Fibroblast of lung (primary cell): ENCODE results near the gene OR4D11. TPM values are rescaled to one million over a fixed set of nuclear protein-coding genes. Genes with fewer than 3 reads are reported as not detected.

Experiments
- DNase-seq, 2 donors: peaks; one replicate each; pipeline versions ENCODE4 v3.0.0 to v3.0.0-alpha.2; 2010; ENCODE audit warnings: low read depth in 2 of 2
- H2AFZ ChIP-seq: 2 replicates; pipeline ENCODE4 v1.5.1; 2012; ENCODE audit warnings: low read length, control low read depth, inconsistent platforms
- H3K27ac ChIP-seq: 2 replicates; pipeline ENCODE4 v1.5.1; 2011; ENCODE audit warnings: low read length, control low read depth; ENCODE audit not compliant: insufficient read depth
- H3K27me3 ChIP-seq: 2 replicates; pipeline ENCODE4 v1.5.1; 2011; ENCODE audit warnings: mild to moderate bottlenecking, low read length; ENCODE audit not compliant: control insufficient read depth, insufficient read depth
- H3K36me3 ChIP-seq: 2 replicates; pipeline ENCODE4 v1.5.1; 2011; ENCODE audit warnings: low read length; ENCODE audit not compliant: control insufficient read depth, insufficient read depth
- H3K4me1 ChIP-seq: 2 replicates; pipeline ENCODE4 v1.5.1; 2011; ENCODE audit warnings: low read length; ENCODE audit not compliant: control insufficient read depth, insufficient read depth; ENCODE audit errors: extremely low read depth
- H3K4me2 ChIP-seq: 2 replicates; pipeline ENCODE4 v1.5.1; 2011; ENCODE audit warnings: low read length, control low read depth; ENCODE audit not compliant: insufficient read depth; ENCODE audit errors: extremely low read depth
- H3K4me3 ChIP-seq, 4 experiments: fragments of 200-600 bp in 1 of 4; sonication (generic) in 1 of 4; replicated peaks in 1 of 4; 2 replicates each; pipeline ENCODE4 v1.5.1; 2011 to 2016; ENCODE audit warnings: low read length in 4 of 4, low read depth in 3 of 4, mild to moderate bottlenecking in 3 of 4, control low read depth in 2 of 4, inconsistent platforms in 1 of 4, mixed read lengths in 1 of 4; ENCODE audit not compliant: insufficient read depth in 1 of 4; ENCODE audit errors: control extremely low read depth in 1 of 4
- H3K79me2 ChIP-seq: 2 replicates; pipeline ENCODE4 v1.5.1; 2012; ENCODE audit warnings: mild to moderate bottlenecking, low read length, inconsistent platforms; ENCODE audit not compliant: control insufficient read depth, insufficient read depth
- H3K9ac ChIP-seq: 2 replicates; pipeline ENCODE4 v1.5.1; 2011; ENCODE audit warnings: mild to moderate bottlenecking, low read length, control low read depth; ENCODE audit not compliant: insufficient read depth
- H3K9me3 ChIP-seq: 2 replicates; pipeline ENCODE4 v1.5.1; 2012; ENCODE audit warnings: low read depth, low read length; ENCODE audit not compliant: control insufficient read depth, insufficient read depth
- H4K20me1 ChIP-seq: 2 replicates; pipeline ENCODE4 v1.5.1; 2011; ENCODE audit warnings: low read length; ENCODE audit not compliant: control insufficient read depth, insufficient read depth; ENCODE audit errors: extremely low read depth
- EZH2 ChIP-seq: IDR thresholded peaks from 2 replicates; pipeline ENCODE4 v1.5.1; 2012; ENCODE audit warnings: low read length, control low read depth, mild to moderate bottlenecking; ENCODE audit errors: missing control alignments
- polyA plus RNA-seq, 2 donors: library from polyadenylated mRNA; depleted of rRNA in 1 of 2; stranded (reverse) in 1 of 2; unstranded in 1 of 2; fragments of >200 nt; gene quantifications; 2 replicates each; pipeline ENCODE4 v1.2.1, GENCODE V29; 2011 to 2012; ENCODE audit warnings: missing spikeins in 1 of 2
- total RNA-seq: library from RNA; depleted of rRNA; stranded (reverse); fragments of >200 nt; gene quantifications from 2 replicates; pipeline ENCODE4 v1.2.1, GENCODE V29; 2014
- TF ChIP-seq, protein P1 (sequence below), 2 donors: IDR thresholded peaks in 1 of 2; conservative IDR thresholded peaks in 1 of 2; 1 replicate in 1 of 2; 2 replicates in 1 of 2; pipeline ENCODE4 v1.5.1; 2011 to 2012; ENCODE audit warnings: low read length in 2 of 2, control low read depth in 1 of 2, inconsistent platforms in 1 of 2, low read depth in 1 of 2, mild to moderate bottlenecking in 1 of 2

Gene OR4D11
- total and polyA plus RNA-seq, 2 donors (not counting 1 experiment from before 2014, with no cell fraction given): not detected

DNA sequence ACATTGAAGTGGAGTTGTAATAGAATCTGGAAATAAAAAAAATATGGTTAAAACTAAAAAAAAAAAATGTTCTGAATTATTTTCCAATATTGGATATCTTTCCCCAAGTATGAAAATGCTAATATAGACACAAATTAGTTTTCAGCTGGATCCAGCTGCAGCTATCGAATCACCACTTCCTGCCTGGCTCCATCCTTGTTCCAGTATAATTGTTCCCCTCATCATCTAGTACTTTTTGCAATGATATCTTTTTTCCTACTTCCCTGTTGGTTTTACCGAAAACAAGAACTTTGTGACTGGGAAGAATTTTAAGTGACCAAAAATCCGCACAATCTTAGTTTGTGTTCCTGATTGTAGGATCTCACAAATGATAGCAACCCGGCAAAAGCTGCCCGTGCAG lies 17.4 kb downstream of the OR4D11 start:
- TF ChIP-seq, protein P1, sequence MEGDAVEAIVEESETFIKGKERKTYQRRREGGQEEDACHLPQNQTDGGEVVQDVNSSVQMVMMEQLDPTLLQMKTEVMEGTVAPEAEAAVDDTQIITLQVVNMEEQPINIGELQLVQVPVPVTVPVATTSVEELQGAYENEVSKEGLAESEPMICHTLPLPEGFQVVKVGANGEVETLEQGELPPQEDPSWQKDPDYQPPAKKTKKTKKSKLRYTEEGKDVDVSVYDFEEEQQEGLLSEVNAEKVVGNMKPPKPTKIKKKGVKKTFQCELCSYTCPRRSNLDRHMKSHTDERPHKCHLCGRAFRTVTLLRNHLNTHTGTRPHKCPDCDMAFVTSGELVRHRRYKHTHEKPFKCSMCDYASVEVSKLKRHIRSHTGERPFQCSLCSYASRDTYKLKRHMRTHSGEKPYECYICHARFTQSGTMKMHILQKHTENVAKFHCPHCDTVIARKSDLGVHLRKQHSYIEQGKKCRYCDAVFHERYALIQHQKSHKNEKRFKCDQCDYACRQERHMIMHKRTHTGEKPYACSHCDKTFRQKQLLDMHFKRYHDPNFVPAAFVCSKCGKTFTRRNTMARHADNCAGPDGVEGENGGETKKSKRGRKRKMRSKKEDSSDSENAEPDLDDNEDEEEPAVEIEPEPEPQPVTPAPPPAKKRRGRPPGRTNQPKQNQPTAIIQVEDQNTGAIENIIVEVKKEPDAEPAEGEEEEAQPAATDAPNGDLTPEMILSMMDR (conservative IDR thresholded peaks at IDR 0.05 in 1 of 2, IDR thresholded peaks at IDR 0.05 in 1 of 2; ENCODE audit: low read depth in 1 of 2, low read length in 2 of 2): no peak
- TF ChIP-seq EZH2: no peak
- Histone ChIP-seq H3K36me3 (no peaks in the 10 kb centered on the region), H2AFZ (no peak overlapping the region), H3K27me3 (no peaks in the 10 kb centered on the region), H4K20me1 (no peaks in the 10 kb centered on the region), H3K4me3 (no peak overlapping the region), H3K9me3 (no peaks in the 10 kb centered on the region), H3K4me2 (no peak overlapping the region), H3K79me2 (no peaks in the 10 kb centered on the region), H3K27ac (no peak overlapping the region), H3K9ac (no peak overlapping the region), H3K4me1 (no peaks in the 10 kb centered on the region)
- no peak for DNase-seq

GRCh38 chr11:59523541-59523940 lies 20.2 kb downstream of the OR4D11 start:
- no peaks in the 10 kb centered on the region for H4K20me1 ChIP-seq
- no peaks in the 10 kb centered on the region for H3K36me3 ChIP-seq
- H3K27me3 ChIP-seq: no peaks in the 10 kb centered on the region
- H3K4me1 ChIP-seq: no peaks in the 10 kb centered on the region
- H3K9me3 ChIP-seq: no peaks in the 10 kb centered on the region
- no peak for DNase-seq
- H3K4me3 ChIP-seq: no peak overlapping the region
- H2AFZ ChIP-seq: no peak overlapping the region
- H3K4me2 ChIP-seq: no peak overlapping the region
- no peak overlapping the region for H3K27ac ChIP-seq
- no peak for TF ChIP-seq EZH2
- TF ChIP-seq, protein P1 (conservative IDR thresholded peaks at IDR 0.05 in 1 of 2, IDR thresholded peaks at IDR 0.05 in 1 of 2; ENCODE audit: low read depth in 1 of 2, low read length in 2 of 2): no peak
- H3K79me2 ChIP-seq: no peaks in the 10 kb centered on the region
- no peak overlapping the region for H3K9ac ChIP-seq

DNA sequence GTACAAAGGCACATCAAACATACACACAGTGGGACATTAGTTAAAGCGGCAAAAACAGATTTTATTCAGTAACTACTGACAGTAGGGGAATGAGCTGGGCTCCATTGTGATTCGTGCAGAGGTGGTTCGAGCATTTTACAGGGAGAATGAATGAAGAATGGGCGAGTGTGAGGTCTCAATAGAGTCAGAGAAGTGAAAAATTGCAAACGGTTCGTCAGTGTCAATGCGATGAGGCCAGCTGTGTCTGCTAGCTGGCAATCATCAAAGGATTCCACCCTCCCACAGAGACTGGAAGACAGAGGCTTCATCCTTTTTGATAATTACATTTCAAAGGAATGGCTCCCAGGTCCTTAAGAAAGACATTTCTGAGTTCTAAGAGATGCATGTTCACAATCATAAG lies 25.3 kb downstream of the OR4D11 start:
- Histone ChIP-seq H3K9me3 (no peaks in the 10 kb centered on the region), H3K9ac (no peak overlapping the region), H4K20me1 (no peaks in the 10 kb centered on the region), H3K27ac (no peak overlapping the region), H3K27me3 (no peaks in the 10 kb centered on the region), H3K4me1 (no peaks in the 10 kb centered on the region), H3K79me2 (no peaks in the 10 kb centered on the region), H2AFZ (no peak overlapping the region), H3K4me3 (no peak overlapping the region), H3K36me3 (no peaks in the 10 kb centered on the region), H3K4me2 (no peak overlapping the region)
- DNase-seq: no peak
- TF ChIP-seq, protein P1 (conservative IDR thresholded peaks at IDR 0.05 in 1 of 2, IDR thresholded peaks at IDR 0.05 in 1 of 2; ENCODE audit: low read depth in 1 of 2, low read length in 2 of 2): no peak
- TF ChIP-seq EZH2: no peak
